Loucy (cell line): Measurements from ENCODE around the gene PARD3B.

Source experiments
- CTCF ChIP-seq: fragments of 200-600 bp; sonication (generic); conservative IDR thresholded peaks from 2 replicates; pipeline ENCODE4 v1.5.1; 2014; ENCODE audit warnings: mild to moderate bottlenecking, antibody characterized with exemption, low read length
- EZH2phosphoT487 ChIP-seq: fragments of 200-600 bp; IDR thresholded peaks from 2 replicates; pipeline ENCODE4 v1.6.1; 2018; ENCODE audit warnings: antibody characterized with exemption, mild to moderate bottlenecking, moderate library complexity, borderline replicate concordance

GRCh38 chr2:204692790-204693189 is 147.5 kb downstream of the PARD3B start:
- TF ChIP-seq CTCF (no peak), EZH2phosphoT487 (no peak)
